Esophagus muscularis mucosa (tissue), 4 donors: ENCODE results near the gene PFDN1. TPM values are rescaled to one million over a fixed set of nuclear protein-coding genes. Genes with fewer than 3 reads are reported as not detected.

ENCODE experiments used
- DNase-seq: peaks from one replicate; pipeline ENCODE4 v3.0.0-alpha.2; 2017; ENCODE audit errors: extremely low spot score
- H3K27ac ChIP-seq, 4 donors: fragments of 200-600 bp; sonication (generic); replicated peaks in 1 of 4; 1 replicate in 3 of 4; 2 replicates in 1 of 4; pipeline ENCODE4 v1.5.1; 2016 to 2019; ENCODE audit warnings: mild to moderate bottlenecking in 1 of 4
- H3K27me3 ChIP-seq, 4 donors: fragments of 200-600 bp; sonication (generic); one replicate each; pipeline versions ENCODE4 v1.5.1 to v1.6.0; 2016 to 2019
- H3K36me3 ChIP-seq, 4 donors: fragments of 200-600 bp; sonication (generic); one replicate each; pipeline ENCODE4 v1.5.1; 2016 to 2019
- H3K4me1 ChIP-seq, 4 donors: fragments of 200-600 bp; sonication (generic); one replicate each; pipeline ENCODE4 v1.5.1; 2016 to 2019
- H3K4me3 ChIP-seq, 4 donors: fragments of 200-600 bp; sonication (generic); 1 replicate in 2 of 4; 2 replicates in 2 of 4; pipeline ENCODE4 v1.5.1; 2016 to 2019; ENCODE audit warnings: mild to moderate bottlenecking in 4 of 4, moderate library complexity in 1 of 4
- H3K9me3 ChIP-seq, 4 donors: fragments of 200-600 bp; sonication (generic); 1 replicate in 3 of 4; 2 replicates in 1 of 4; pipeline ENCODE4 v1.5.1; 2016 to 2019
- CTCF ChIP-seq, 3 experiments: fragments of 200-600 bp in 2 of 3; fragments of 450-650 bp in 1 of 3; sonication (generic) in 2 of 3; IDR thresholded peaks; one replicate each; pipeline ENCODE4 v1.5.1; 2017 to 2019; ENCODE audit warnings: antibody characterized with exemption in 3 of 3, mild to moderate bottlenecking in 2 of 3, moderate library complexity in 1 of 3
- EP300 ChIP-seq: sonication (generic); formaldehyde crosslinking; IDR thresholded peaks from one replicate; pipeline ENCODE4 v1.6.1; 2017; ENCODE audit warnings: antibody characterized with exemption
- POLR2A ChIP-seq: fragments of 450-650 bp; IDR thresholded peaks from one replicate; pipeline ENCODE4 v1.6.1; 2017; ENCODE audit warnings: antibody characterized with exemption, moderate library complexity, mild to moderate bottlenecking, low read depth
- POLR2AphosphoS5 ChIP-seq, 2 donors: sonication (generic); formaldehyde crosslinking; IDR thresholded peaks; one replicate each; pipeline ENCODE4 v1.6.1; 2017; ENCODE audit warnings: antibody characterized with exemption in 2 of 2
- WGBS: methylation state at CpG from one replicate; pipeline ENCODE4 v1.1.5; 2018; 5-methylcytosine and 5-hydroxymethylcytosine counted together
- intact Hi-C: fragments of 100-400 bp; cut with DNase I; formaldehyde crosslinking; loops from one replicate; pipeline ENCODE4 v1.15.1; 2023
- total RNA-seq, 4 donors: library from RNA; depleted of rRNA; stranded (reverse); fragments of >200 nt; gene quantifications; one replicate each; pipeline versions ENCODE4 v1.1.0 to v1.2.1, GENCODE V29; 2016

The PFDN1 gene
- total RNA-seq, 4 donors from 2014 or later: 84.8 to 126 (median 101) TPM

GRCh38 chr5:140347360-140347759 is 44.5 kb upstream of the PFDN1 start:
- no peak for DNase-seq
- WGBS: 26% methylated on average over 2 of the region's 2 CpGs
- peaks cover 0 to 18% (median 6%) of the 10 kb centered on the region in 4 donors for H3K36me3 ChIP-seq
- peak overlapping the region; percentile 76 to 88 (median 86) for H3K27ac ChIP-seq
- H3K9me3 ChIP-seq: no peaks in the 10 kb centered on the region
- H3K4me3 ChIP-seq: no peak overlapping the region
- intact Hi-C loops: loop anchor here (5.0 kb wide), 1 partner anchor 45 kb away; the partner anchor contains the start of gene PFDN1
- no peaks in the 10 kb centered on the region for H3K27me3 ChIP-seq
- H3K4me1 ChIP-seq: peaks cover 46 to 58% (median 52%) of the 10 kb centered on the region in 4 donors
- TF ChIP-seq POLR2AphosphoS5 (IDR thresholded peaks at IDR 0.05) (no peak), POLR2A (no peak), EP300 (no peak), CTCF (IDR thresholded peaks at IDR 0.05) (no peak)

- intact Hi-C loops: loop anchor here (5.0 kb wide), 1 partner anchor 44 kb away; the partner anchor contains the start of gene PFDN1
These were observed 43.7 kb upstream of the PFDN1 start, which contains the start of gene HBEGF for GRCh38 chr5:140346348-140347221. TSS of gene HBEGF (minus strand) at chr5:140346603. CDS start at chr5:140346328, 275 bp downstream.

GRCh38 chr5:140345919-140346347 is 43.0 kb upstream of the PFDN1 start:
- H3K9me3 ChIP-seq: no peaks in the 10 kb centered on the region

More at GRCh38 chr5:140346348-140347221, 43.7 kb upstream of the PFDN1 start, which contains the start of gene HBEGF:
- DNase-seq: no peak
- TF ChIP-seq CTCF (IDR thresholded peaks at IDR 0.05): peak; percentile 18 to 50 (median 37)
- peak; percentile 95 to 96 for TF ChIP-seq POLR2AphosphoS5 (IDR thresholded peaks at IDR 0.05)
- TF ChIP-seq EP300: no peak
- TF ChIP-seq POLR2A: peak; percentile 76
- no peaks in the 10 kb centered on the region for H3K27me3 ChIP-seq
- peak within 1 kb of the TSS; percentile 65 to 87 (median 77) for H3K4me3 ChIP-seq
- peaks cover 0 to 25% (median 8%) of the 10 kb centered on the region in 4 donors for H3K36me3 ChIP-seq
- 3% methylated on average over 9 of the region's 72 CpGs for WGBS
- no peaks in the 10 kb centered on the region for H3K9me3 ChIP-seq
- peaks cover 52 to 65% (median 59%) of the 10 kb centered on the region in 4 donors for H3K4me1 ChIP-seq
- peak within 1 kb of the TSS; percentile 76 to 88 (median 86) for H3K27ac ChIP-seq

More at GRCh38 chr5:140345919-140346347, 43.0 kb upstream of the PFDN1 start:
- no peak for DNase-seq
- TF ChIP-seq CTCF (IDR thresholded peaks at IDR 0.05) (peak; percentile 38 to 54 (median 46)), EP300 (no peak), POLR2A (no peak)
- WGBS: 12% methylated on average over 10 of the region's 35 CpGs
- peaks cover 0 to 32% (median 9%) of the 10 kb centered on the region in 4 donors for H3K36me3 ChIP-seq
- H3K4me3 ChIP-seq: peak overlapping the region; percentile 65 to 87 (median 77)
- no peaks in the 10 kb centered on the region for H3K27me3 ChIP-seq
- H3K4me1 ChIP-seq: peaks cover 55 to 72% (median 64%) of the 10 kb centered on the region in 4 donors
- intact Hi-C loops: loop anchor here (5.0 kb wide), 1 partner anchor 44 kb away; the partner anchor contains the start of gene PFDN1
- H3K27ac ChIP-seq: peak overlapping the region; percentile 76 to 88 (median 86)
